Activated CD8-positive, alpha-beta memory T cell treated with anti-CD3 and anti-CD28 coated beads, Interleukin-2, amount 50 U/mL, for 1 hour (primary cell): ENCODE results near the gene EGFR.
A peak's percentile ranks its signal among the peaks of the same experiment; 100 is the strongest.

Source experiments
- DNase-seq: peaks from one replicate; pipeline ENCODE4 v3.0.0-alpha.2; 2020; ENCODE audit errors: extremely low read depth

Gene EGFR

DNA sequence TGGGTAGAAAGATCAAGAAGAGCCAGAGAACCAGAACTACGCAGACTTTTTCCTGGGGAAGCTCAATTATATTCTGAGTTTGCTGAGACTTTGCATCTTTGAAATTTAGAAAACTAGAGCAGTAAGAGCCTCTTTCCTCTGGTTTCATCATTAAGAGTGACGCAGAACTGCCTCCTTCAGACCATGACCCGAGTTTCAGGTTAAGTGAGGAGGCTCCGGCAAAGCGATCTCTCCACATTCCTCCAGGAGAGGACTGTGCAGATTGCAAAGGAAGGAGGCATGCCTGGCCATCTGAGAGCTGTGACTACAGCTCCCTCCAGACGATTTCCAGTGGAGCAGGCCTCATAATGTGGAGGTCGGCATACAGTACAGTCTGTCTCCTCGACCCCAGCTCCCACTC, 230.5 kb downstream of the EGFR start:
- DNase-seq = no peak

DNA sequence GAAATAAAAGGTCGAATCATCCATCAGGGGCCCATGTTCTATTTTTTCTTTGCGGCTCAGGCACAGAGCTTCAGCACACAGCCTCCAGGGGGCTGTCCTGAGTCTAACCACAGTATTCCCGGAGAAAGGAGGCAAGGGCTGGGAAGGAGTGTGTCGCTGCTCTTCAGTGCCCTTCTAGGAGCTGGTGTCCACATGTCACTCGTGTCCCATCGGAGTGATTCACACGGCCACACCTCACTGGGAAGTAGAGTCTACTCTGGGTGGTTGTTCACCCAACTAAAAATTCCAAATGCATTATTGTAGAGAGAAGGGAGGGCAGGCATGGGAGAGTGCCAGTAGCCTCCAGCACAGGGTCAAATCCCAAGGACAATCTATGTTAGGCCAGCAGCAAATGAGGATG, 231.5 kb downstream of the EGFR start:
- no peak for DNase-seq

DNA sequence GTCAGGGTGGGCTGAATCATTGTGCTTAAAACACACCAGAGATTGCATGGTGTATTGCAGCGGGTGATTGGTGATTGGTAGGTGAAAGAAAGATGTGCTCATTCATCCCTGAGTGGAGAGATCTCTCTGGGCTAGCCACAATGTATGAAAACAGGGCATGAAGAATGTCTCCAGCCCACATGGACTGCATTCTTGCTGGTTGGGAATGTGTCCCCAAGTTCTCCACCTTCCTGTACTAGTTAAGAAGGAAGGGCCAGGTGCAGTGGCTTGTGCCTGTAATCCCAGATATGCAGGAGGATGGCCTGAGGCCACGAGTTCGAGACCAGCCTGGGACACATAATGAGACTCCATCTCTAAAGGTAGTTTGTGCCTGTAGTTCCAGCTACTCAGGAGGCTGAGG, 232.5 kb downstream of the EGFR start:
- DNase-seq = no peak

DNA sequence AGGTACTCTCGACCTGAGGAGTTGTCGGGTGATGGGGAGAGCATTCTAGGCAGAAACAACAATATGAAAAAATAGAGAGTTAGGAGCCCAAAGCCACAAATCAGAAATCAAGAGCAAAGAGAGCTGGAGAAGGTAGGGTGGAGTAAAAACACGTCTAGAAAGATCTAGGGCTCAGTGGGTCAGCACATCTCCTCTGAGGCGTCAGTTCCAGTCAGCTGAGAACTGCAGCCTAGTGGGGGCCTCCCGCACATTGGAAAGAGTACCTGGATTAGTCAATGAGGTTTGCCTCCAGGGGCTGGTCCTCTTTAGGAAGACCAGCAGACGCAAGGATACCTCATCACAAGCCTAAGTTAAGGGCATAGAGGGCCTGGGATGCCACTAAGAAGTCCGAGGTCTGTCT, 233.1 kb downstream of the EGFR start:
- no peak for DNase-seq

DNA sequence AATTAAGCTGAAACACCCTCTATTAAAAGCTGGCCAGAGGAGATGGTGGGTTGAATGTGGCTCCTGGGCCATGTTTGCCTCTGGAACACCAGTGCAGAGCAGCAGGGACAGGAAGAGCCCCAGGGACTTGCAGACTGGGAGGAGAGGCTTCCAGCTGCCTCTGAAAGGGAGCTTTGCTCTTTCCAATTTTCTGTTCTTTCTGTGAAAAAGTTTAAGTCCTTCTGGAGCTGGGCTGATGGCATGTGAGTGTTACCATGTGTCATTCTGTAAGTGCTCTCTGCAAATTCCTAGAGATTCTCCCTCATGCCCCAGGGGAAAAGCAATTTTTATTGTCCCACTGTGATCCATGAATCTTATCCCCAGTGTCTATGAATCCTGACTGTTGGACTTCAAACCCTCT, 233.6 kb downstream of the EGFR start:
- DNase-seq = no peak

DNA sequence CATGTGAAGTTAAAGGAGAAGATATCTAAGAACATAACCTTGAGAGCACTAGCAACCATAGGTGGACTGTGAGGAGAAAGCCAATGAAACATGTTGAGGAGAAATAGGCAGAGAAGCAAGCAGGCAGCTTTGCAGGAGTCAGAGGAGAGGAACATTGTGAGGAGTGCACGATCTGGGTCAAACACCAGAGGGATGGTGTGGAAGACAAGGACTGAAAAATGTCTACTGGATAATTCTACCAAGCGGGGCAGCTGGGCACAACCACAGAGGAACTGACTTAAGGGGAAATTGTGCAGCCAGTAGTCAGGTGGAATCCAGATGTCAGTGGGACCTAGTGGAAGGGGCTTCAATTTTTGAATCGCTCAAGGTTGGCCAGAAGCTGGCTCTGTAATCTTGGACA, 234.4 kb downstream of the EGFR start:
- no peak for DNase-seq

DNA sequence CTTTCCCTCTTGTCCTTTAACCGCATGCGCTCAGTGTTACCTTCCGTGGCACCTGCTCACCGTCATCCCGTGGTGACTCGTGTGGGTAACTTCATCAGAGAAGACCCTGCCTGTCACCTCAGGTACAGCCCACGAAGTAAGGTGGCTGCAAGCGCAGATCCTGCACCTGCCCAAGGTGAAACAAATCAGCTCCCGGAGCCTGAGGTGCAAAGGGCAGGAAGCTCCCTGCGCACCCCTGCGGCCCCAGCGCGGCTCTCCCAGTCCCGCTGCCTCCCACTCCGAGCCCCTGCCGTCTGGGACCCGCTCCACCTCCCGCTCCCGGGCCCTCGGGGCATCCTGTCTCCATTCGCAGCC, 235.4 kb downstream of the EGFR start:
- no peak for DNase-seq

DNA sequence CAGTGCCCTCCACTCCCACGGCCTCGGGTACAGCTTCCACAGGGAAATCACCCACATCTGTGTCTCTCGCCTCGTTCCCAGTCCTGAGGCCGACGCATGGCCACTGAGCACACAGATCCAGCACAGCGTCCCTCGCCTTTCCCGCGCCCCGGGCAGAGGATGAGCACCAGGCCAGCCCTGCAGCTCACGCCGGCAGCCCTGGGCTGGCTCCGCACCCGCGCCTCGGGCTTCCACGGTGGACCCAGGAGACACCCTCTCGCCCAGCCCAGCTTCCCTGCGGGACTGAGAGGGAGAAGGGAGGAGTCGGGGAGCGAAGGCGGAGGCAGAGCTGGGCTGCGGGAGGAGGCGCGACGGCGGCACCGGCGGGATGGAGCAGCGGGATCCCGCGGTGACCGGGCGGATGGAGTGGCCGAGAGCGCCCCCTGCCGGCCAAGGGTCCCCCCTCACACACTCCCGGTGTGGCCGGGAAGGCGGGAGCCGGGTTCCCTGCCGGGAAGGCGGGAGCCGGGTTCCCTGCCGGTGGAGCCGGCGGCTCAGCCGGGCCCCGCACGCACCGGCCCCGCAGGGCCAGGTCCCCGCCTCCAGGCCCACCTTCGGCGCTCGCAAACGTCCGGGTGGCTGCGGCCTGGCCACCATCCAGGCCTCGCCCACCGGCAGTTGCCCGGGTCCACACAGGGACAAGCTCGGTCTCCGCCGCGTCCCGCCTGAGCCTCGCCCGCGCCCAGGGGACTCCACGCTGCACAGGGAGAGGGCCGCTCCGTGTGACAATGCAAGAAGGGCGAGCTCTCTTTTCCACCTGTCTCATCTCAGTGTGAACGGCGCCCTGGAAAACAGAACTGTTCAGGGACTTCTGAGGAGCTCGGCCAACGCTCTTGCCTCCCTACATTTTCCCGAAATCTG, 236.0 kb downstream of the EGFR start:
- DNase-seq = no peak

DNA sequence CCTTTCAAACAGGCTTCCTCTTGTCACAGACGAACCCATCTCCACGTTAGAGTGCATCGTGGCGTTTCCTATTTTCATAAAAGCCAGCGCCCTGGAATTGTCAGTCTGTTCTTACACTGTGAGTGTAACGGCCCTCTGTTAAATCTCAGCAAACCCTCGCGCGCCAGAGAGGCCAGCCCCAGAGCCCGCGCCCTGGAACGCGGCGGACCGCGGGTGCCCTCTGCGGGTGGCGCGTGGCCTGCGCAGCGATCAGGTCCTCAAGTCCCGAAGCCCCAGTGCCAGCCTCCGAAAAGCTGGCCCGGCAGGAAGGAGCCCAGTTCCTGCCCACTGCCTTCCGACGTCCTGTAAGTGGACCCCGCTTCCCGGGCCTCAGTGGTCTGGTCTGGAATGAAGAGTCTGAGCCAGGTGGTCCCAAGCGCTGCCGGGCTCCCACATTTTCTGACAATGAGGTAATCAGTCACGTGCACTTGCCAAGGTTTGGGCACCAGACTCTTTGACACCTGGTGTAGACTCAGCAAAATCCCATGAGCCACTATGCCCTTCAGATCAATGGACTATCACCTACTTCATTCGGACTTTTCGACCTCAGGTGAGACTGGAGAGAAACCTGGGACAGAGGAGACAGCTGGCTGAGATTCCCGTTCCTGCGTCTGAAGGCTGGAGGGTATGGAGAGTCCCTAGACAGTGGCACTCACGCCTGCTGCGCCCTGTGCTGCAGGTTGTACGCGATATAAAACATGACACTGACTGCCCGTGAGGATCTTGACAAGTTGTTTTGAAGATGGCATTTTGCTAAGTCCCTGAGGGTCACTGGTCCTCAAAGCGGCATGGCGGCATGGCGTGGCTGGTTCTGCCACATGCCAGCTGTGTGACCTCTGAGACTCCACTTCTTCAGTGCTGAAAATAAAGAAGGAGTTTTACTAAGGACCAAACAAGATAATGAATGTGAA, 237.0 kb downstream of the EGFR start:
- DNase-seq = peak; percentile 8

DNA sequence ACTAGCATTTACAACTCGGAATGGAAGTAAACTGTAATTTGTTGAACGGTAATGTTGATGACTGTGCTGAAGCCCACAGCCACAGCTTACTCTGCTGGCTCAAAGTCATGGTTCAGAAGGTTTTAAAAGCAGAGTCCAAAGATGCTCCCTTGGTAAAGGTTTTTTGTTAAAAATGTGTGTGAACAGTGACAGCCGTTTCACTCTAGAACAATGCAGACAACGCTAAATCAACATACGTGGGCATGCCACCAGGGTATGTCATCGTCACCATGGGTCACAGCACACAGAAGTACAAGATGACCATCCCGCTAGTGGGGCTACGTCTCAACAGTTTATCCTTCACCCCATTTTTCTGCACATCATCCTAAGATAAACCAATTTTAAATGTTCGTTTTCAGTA, 239.8 kb downstream of the EGFR start:
- no peak for DNase-seq

DNA sequence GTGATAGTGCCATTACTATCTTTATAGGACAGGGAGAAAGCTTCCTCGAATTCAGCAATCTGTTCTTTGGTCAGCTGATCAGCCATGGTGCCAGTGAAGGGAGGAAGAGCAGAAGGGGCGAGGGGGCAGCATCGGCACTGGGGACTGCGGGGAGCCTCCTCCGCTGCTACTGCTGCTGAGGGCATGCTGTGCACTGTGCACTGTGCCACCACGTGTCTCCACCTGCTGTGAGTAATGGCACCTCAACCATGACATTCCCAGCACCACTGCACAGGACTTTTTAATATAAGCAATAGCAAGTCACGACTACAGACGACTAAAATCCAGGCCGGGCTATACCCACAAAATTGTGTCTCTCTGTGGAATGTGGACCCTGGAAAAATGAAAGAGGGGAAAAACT, 241.4 kb downstream of the EGFR start:
- DNase-seq = no peak

DNA sequence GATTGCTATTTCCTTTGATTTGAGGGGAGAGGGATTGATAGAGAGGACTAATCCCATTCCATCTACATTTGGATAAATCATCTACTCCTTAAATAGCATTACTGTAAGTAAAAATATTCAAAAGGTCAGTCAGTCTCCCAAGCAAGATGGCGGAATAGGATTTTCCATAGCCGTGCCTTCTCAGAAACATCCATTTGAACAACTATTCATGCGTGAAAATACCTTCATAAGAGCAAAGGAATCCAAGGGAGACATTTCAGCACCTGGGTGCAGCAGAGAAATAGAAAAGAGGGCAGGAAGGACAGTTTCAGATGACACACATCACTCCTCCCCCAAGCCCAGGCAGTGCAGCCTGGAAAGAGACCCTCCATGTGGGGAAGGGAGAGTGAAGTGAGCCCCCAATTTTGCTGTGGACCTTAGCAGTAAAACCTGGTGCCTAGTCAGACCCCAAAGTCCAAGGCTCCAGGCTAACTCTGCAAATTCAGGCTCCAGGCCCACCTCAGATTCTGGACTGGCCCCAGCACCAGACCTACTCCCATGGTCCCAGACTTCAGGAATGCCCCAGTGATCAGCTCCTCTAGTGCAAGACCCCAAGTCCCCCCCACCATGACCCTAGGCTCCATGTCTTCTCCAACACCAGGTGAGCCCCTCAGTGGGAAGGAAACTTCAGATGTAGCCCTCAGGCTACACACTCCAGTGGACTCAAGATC, 242.0 kb downstream of the EGFR start:
- DNase-seq = no peak
